ENCODE data around the gene TOX2.

The TOX2 gene

GRCh38 chr20:44024820-44025580, 110.3 kb downstream of the TOX2 start:
- H3K4me3 ChIP-seq (ENCODE audit: low read depth, low read length): no peak overlapping the region
- DNase-seq (ENCODE audit: low read depth): no peak
- TF ChIP-seq MYC (IDR thresholded peaks at IDR 0.05; ENCODE audit: low read depth, low read length): no peak
- TF ChIP-seq POLR2A (IDR thresholded peaks at IDR 0.05; ENCODE audit: extremely low read depth, insufficient read length): no peak
- TF ChIP-seq MAX (IDR thresholded peaks at IDR 0.05; ENCODE audit: low read depth, low read length): no peak
- TF ChIP-seq, protein P1, sequence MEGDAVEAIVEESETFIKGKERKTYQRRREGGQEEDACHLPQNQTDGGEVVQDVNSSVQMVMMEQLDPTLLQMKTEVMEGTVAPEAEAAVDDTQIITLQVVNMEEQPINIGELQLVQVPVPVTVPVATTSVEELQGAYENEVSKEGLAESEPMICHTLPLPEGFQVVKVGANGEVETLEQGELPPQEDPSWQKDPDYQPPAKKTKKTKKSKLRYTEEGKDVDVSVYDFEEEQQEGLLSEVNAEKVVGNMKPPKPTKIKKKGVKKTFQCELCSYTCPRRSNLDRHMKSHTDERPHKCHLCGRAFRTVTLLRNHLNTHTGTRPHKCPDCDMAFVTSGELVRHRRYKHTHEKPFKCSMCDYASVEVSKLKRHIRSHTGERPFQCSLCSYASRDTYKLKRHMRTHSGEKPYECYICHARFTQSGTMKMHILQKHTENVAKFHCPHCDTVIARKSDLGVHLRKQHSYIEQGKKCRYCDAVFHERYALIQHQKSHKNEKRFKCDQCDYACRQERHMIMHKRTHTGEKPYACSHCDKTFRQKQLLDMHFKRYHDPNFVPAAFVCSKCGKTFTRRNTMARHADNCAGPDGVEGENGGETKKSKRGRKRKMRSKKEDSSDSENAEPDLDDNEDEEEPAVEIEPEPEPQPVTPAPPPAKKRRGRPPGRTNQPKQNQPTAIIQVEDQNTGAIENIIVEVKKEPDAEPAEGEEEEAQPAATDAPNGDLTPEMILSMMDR (IDR thresholded peaks at IDR 0.05; ENCODE audit: low read depth, low read length): no peak

GRCh38 chr20:44025756-44026155, 111.1 kb downstream of the TOX2 start:
- H3K4me3 ChIP-seq (ENCODE audit: low read depth, low read length): no peak overlapping the region
- TF ChIP-seq MYC (IDR thresholded peaks at IDR 0.05; ENCODE audit: low read depth, low read length): no peak
- no peak for TF ChIP-seq POLR2A (IDR thresholded peaks at IDR 0.05; ENCODE audit: extremely low read depth, insufficient read length)
- TF ChIP-seq, protein P1 (IDR thresholded peaks at IDR 0.05; ENCODE audit: low read depth, low read length): no peak
- no peak for TF ChIP-seq MAX (IDR thresholded peaks at IDR 0.05; ENCODE audit: low read depth, low read length)
- DNase-seq (ENCODE audit: low read depth): no peak

DNA sequence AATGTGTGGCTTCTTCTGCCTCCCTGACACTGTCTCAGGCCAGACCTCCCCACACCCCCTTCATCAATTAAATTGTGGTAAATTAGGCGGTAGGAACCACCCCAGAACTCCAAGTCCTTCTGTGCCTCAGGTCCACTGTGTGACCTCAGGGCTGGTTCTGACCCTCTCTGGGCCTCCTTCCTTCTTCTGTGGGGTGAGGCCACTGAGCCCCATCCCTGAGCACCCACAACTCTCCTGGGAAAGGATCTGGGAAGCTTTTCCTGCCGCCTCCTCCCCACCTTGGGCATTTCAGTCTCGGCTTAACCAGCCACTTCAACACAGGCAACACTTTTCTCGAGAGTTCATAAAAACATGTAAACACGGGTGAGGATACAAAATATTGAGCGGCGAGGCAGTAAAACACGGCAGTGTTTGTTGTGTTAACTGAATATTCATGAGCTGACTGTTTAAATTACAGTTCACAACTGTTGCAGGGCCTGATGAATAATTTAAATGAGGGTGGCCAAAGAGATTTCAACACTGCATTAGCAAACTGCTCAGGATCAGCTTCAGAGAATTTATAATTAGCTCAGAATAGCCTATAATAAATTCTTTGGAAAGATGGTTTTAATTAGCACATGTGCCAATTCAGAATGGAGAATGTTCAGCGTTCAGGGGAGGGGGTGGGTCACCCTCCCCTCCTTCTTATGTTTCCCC, 112.1 kb downstream of the TOX2 start:
- H3K4me3 ChIP-seq (ENCODE audit: low read depth, low read length): no peak overlapping the region
- DNase-seq (ENCODE audit: low read depth): no peak
- TF ChIP-seq MAX (IDR thresholded peaks at IDR 0.05; ENCODE audit: low read depth, low read length): no peak
- no peak for TF ChIP-seq POLR2A (IDR thresholded peaks at IDR 0.05; ENCODE audit: extremely low read depth, insufficient read length)

GRCh38 chr20:44027343-44028002, 112.8 kb downstream of the TOX2 start:
- H3K4me3 ChIP-seq (ENCODE audit: low read depth, low read length): no peak overlapping the region
- no peak for TF ChIP-seq POLR2A (IDR thresholded peaks at IDR 0.05; ENCODE audit: extremely low read depth, insufficient read length)
- no peak for TF ChIP-seq MYC (IDR thresholded peaks at IDR 0.05; ENCODE audit: low read depth, low read length)
- TF ChIP-seq, protein P1 (IDR thresholded peaks at IDR 0.05; ENCODE audit: low read depth, low read length): no peak
- TF ChIP-seq MAX (IDR thresholded peaks at IDR 0.05; ENCODE audit: low read depth, low read length): no peak
- DNase-seq (ENCODE audit: low read depth): no peak

DNA sequence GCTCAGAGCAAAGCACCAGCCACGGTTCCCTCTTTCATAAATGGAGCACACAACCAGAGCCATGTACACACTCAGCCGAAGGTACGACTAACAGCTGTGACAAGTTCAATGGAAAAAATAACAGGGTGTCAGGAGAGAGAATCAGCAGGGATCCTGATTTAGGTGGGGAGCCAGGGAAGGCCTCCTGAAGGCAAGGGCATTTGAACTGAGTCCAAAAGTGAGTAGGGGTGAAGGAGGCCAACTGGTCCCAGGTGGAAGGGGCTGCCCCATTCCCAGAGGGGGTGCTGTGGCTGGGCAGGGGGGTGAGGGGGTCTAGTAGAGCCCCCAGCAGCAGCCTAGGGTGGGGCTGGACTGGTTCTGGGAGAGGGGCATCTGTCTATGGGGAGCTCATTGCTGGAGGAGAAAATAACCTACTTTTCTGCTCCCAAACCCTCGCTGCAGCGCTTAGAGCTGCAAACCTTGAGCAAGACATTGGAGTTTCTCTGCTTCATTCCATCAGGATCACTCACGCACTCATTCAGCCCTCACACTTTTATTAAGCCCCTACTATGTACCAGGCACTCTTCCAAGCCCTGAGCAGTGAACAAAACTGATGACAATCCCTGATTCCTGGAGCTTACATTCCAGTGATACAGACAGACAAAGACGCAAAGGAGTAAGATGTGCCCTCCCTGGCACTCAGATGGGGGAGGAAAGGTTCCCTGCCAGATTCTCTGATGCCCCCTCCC, 113.5 kb downstream of the TOX2 start:
- TF ChIP-seq, protein P1 (IDR thresholded peaks at IDR 0.05; ENCODE audit: low read depth, low read length): no peak
- no peak for DNase-seq (ENCODE audit: low read depth)
- no peak overlapping the region for H3K4me3 ChIP-seq (ENCODE audit: low read depth, low read length)
